TTC549 (cell line): ENCODE results near the gene TMEFF1.
"Not testable (repeated sequence)": the region's sequence is repeated elsewhere in the genome, so short reads cannot be mapped to it uniquely, and the experiment has no call there.

Experiments used
- FAIRE-seq: peaks from 2 replicates; lab custom pipeline; 2012; peaks lifted over from hg19 to GRCh38; lab: Jason Lieb, UNC

The TMEFF1 gene

GRCh38 chr9:100492952-100493351 lies 20.0 kb downstream of the TMEFF1 start:
- FAIRE-seq: no peak

DNA sequence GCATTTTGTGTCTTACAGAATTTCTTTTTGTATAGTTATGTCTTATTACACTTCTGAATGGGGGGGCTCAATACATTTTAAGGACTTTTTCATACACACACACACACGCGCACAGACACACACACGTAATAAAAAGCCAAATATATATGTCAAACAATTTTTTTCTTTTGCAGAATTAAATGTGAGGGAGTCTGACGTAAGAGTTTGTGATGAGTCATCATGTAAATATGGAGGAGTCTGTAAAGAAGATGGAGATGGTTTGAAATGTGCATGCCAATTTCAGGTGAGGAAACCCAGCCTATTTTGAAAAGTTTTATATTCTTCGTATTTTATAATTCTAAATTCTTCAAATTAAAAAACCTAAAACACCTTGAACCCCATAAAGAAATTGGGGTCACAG lies 25.6 kb downstream of the TMEFF1 start:
- FAIRE-seq: no peak

GRCh38 chr9:100499460-100499859 lies 26.5 kb downstream of the TMEFF1 start:
- no peak for FAIRE-seq

- no peak for FAIRE-seq
Observed at GRCh38 chr9:100499866-100500265, 26.9 kb downstream of the TMEFF1 start.

DNA sequence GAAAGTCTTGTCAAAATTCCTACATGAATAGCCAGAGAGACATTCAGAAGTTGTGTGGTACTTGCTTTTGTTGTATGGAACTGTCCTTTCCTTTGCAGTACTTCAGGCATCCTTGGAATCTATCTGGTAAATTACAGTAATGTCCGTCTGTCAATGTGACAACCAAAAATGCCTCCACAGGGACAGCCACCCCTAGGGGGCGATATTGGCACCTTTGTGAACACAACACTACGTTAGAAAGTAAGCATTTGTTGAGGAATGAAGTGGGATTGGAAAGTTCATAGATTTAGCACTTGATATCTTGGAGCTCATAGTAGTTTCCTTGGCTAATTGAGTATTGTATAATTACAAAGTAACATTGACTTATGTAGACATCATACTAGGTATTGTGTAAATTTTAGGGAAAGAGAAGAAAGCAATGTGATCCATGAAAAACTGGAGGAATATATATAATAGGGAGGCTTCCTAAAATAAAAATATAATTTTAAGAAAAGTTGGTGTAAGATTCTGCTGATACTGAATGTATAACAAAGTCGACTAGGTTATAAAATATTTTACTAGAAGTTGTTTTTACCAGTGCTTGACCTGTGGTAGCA lies 32.7 kb downstream of the TMEFF1 start:
- peak; percentile 66 for FAIRE-seq

DNA sequence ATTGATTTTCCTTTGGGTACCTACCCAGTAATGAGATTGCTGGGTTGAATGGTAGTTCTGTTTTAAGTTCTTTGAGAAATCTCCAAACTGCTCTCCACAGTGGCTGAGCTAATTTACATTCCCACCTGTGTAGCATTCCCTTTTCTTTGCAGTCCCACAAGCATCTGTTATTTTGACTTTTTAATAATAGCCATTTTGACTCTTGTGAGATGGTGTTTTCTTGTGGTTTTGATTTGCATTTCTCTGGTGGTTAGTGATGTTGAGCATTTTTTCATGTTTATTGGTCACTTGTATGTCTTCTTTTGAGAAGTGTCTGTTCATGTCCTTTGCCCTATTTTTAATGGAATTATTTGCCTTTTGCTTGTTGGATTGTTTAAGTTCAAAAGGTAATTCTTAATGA lies 34.4 kb downstream of the TMEFF1 start:
- not testable (repeated sequence) for FAIRE-seq

DNA sequence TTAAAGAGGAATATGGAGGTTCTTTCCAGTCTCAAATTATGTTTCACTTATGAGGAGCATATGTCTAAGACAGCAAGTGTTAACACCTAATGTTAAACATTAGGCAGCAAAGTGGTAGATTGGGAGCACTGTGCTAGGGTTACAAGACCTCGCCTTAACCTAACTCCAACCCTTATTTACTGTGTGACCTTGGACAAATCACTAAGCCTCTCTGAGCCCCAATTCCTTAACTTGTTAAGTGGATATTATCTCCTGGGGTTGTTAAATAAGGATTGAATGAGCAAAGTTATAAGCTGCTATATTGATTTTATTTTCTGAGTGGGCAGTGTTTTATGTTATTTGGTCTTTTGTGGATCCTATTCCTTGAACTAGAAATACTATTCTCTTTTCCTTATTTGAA lies 38.3 kb downstream of the TMEFF1 start:
- FAIRE-seq: no peak

DNA sequence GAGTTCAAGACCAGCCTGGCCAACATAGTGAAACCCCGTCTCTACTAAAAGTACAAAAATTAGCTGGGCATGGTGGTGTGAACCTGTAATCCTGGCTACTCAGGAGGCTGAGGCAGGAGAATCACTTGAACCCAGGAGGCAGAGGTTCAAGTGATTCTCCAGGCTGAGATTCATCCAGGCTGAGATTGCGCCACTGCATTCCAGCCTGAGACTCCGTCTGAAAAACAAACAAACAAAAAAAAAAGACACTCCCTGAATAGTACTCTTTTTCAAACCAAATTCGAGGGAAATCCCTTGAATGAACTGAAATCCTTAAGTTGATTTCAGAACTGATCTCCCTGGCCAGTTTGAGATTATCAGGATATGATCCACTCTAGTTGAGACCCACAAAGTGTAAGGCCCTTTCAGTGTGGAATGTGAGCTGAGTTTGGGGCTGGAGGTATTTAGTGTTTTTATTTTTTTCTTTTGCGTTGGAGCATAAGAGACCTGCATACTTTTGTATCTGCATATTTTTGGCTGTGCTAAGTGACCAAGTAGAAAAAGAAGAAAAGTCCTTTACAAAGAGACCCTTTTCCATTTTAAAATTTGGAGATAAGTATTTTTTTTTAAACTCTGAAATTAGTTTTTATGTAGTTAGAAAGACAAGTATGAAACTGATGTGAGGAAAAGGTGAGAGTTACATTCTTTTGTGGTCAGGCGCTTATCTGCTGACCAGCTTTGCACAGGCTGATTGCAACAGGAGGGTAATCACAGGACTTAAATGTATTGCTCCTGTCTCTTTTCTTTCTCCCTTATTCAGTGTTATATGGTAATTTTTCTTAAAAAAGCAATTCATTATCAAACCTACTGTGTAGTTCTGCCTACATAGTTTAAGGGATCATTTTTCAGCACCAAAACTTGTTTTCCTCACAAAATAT lies 42.9 kb downstream of the TMEFF1 start:
- FAIRE-seq: no peak

- FAIRE-seq: no peak
Observed at GRCh38 chr9:100521282-100521681, 48.3 kb downstream of the TMEFF1 start.

- no peak for FAIRE-seq
Observed at GRCh38 chr9:100525563-100525962, 52.6 kb downstream of the TMEFF1 start.

- FAIRE-seq: not testable (repeated sequence)
Observed at GRCh38 chr9:100527180-100527794, 54.3 kb downstream of the TMEFF1 start.

DNA sequence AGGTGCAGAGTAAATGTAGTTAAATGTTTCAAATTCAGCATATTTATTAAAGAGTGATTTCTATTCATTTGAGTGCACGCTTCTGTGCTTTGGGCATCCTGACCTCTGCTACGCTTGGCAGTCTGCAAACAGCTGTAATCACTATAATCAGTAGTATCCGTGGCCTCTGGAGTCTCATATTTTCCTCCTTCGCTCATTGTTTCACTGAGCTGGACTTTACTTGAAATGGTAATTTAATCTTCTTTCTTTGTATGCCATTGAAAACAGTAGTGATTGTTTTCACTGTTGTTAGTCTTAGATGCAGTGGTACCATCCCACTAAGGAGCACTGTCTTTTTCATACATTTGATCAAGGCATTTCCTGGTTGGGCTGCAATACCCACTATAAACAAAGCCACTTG lies 61.5 kb downstream of the TMEFF1 start:
- no peak for FAIRE-seq

DNA sequence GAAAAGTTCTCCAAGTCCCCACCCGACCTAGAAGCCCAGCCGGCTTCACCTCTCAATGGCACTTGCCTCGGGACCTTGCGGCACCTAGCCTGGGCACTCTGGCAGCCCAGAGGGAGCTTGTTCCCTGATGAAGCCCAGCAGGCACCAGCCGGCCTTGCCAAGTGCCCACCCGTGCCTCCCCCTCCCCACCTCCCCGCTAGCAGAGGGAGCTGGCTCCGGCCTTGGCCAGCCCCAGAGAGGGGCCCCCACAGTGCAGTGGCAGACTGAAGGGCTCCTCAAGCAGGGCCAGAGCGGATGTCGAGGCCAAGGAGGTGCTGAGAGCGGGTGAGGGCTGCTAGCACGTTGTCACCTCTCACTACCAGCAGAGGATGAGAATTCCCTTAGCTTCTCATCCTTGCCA lies 67.4 kb downstream of the TMEFF1 start:
- no peak for FAIRE-seq

GRCh38 chr9:100549048-100549447 lies 76.1 kb downstream of the TMEFF1 start:
- no peak for FAIRE-seq

DNA sequence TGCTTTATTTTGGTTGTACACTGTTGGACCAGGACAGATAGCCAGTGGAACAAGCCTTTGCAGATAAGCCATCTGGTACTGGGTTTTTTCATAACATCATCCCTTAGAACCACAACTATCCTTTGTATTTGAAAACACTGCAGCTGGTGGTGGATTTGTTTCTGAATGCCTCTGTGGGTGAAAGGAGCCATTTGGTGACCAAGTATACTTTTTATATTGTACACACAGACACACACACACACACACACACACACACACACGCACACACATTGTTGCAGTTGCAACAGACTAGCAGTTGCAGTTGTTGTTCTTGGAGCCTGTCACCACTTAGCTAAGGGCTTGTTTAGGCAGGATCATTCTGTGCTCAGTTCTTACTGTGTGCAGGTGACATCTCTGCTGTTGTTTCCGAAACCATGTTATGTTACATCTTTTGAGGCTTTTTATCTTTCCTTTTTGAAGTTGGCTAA lies 82.0 kb downstream of the TMEFF1 start:
- no peak for FAIRE-seq

- FAIRE-seq: no peak
Observed at GRCh38 chr9:100555471-100555870, 82.5 kb downstream of the TMEFF1 start.

DNA sequence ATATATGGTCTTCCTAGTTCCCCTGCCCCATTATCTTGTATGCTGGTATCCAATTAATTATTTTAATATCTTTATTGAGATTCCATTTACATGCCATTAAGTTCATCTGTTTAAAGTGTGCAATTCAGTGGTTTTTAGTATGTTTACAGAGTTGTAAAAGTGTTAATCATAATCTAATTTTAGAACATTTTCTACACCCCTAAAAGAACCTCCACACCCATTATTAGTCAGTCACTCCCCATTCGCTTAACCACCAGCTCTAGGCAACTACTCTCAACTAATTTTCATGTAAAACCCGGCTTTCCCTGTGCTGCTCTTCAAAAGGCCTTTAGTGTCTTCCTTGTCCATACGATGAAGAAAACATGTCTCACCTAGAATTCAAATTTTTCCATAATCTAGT lies 84.1 kb downstream of the TMEFF1 start:
- no peak for FAIRE-seq

DNA sequence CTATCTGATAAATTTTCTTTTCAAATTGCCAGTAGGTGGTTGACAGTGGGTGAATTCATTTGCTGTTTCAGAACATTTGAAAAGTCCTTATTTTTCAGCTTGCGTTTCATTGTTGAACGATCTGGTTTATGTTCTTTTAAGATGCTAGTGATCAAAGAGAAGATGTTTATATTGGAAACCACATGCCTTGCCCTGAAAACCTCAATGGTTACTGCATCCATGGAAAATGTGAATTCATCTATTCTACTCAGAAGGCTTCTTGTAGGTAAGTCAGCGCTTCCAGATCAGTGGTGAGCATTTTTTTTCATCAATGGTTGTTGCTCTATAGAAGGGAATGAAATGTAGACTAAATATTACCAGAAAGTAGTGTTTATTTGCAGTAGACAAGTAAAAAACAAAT lies 88.3 kb downstream of the TMEFF1 start:
- FAIRE-seq: no peak

- no peak for FAIRE-seq
Observed at GRCh38 chr9:100567856-100568255, 94.9 kb downstream of the TMEFF1 start.

DNA sequence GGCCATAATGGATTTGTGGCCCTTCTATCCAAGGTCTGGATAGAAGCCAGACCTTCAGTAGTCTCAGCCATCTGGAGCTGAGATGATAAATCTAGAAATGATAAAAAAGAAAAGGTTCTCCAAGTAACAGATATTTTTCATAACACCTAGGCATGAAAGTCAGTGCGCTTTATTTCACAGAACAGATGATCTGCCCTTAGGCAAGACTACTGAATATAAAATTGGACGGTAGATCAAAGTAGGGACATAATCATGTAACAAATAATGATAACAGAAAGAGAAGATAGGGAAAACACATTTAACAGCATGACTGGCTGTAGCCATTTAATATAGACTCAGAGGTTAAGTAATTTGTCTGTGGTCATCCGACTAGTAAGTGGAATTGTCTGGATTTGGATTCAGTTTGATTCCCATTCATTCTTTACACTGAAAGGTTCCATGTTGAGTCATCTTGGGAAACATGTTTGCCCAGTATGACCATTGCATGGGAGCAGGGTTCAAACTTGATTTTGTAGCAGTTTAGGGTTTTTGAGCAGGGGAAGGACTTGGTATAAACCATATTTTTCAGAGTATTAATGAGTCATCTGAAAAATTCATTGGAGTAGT lies 100.8 kb downstream of the TMEFF1 start:
- FAIRE-seq: no peak

GRCh38 chr9:100575006-100575405 lies 102.1 kb downstream of the TMEFF1 start:
- no peak for FAIRE-seq

GRCh38 chr9:100575765-100576386 lies 102.9 kb downstream of the TMEFF1 start:
- no peak for FAIRE-seq
